ENCODE data around the gene TMEM132A. TPM values are rescaled to one million over a fixed set of nuclear protein-coding genes. Genes with fewer than 3 reads are reported as not detected.

TMEM132A gene
- 69.7 and 84.6 TPM in 2 replicates for total RNA-seq

GRCh38 chr11:60924110-60924905 lies at the start of gene TMEM132A:
TSS of gene TMEM132A (plus strand) at chr11:60924460. CDS start at chr11:60924634, 174 bp downstream.

GRCh38 chr11:60906132-60906972 lies 17.9 kb upstream of the TMEM132A start, which contains the start of gene PRPF19:
TSS of gene PRPF19 (minus strand) at chr11:60906585. CDS start at chr11:60906382, 203 bp downstream.

GRCh38 chr11:60913793-60914632 lies 10.2 kb upstream of the TMEM132A start, which contains the start of gene TMEM109:
TSS of gene TMEM109 (plus strand) at chr11:60914158. CDS start at chr11:60919694, 5,536 bp downstream.

GRCh38 chr11:60951904-60952741 lies 27.9 kb downstream of the TMEM132A start, which contains the start of gene SLC15A3:
TSS of gene SLC15A3 (minus strand) at chr11:60952176. CDS start at chr11:60951551, 625 bp downstream.

GRCh38 chr11:60971520-60971919 lies 47.3 kb downstream of the TMEM132A start, which contains the start of gene CD6:
TSS of gene CD6 (plus strand) at chr11:60971680. CDS start at chr11:60971866, 186 bp downstream.

Other genes with a start within 250 kb of the TMEM132A start
- gene MS4A8, start 224.8 kb upstream of the TMEM132A start, total RNA-seq, result not detected in 2 replicates
- not detected in 2 replicates for gene MS4A18, start 199.7 kb upstream of the TMEM132A start, total RNA-seq
- gene MS4A15, start 167.6 kb upstream of the TMEM132A start, total RNA-seq, result not detected in 2 replicates
- gene MS4A10, start 139.1 kb upstream of the TMEM132A start, total RNA-seq, result not detected in 2 replicates
- 33.6 and 37.3 TPM in 2 replicates for gene CCDC86, start 82.3 kb upstream of the TMEM132A start, total RNA-seq
- gene PTGDR2, start 68.5 kb upstream of the TMEM132A start, total RNA-seq, result 1.3 and 1.6 TPM in 2 replicates
- gene ZP1, start 56.9 kb upstream of the TMEM132A start, total RNA-seq, result 0.30 and 0.50 TPM in 2 replicates
- 102 and 106 TPM in 2 replicates for gene PRPF19, start 17.9 kb upstream of the TMEM132A start, total RNA-seq
- gene TMEM109, start 10.3 kb upstream of the TMEM132A start, total RNA-seq, result 96.5 and 123 TPM in 2 replicates
- gene SLC15A3, start 27.7 kb downstream of the TMEM132A start, total RNA-seq, result 1.3 and 3.4 TPM in 2 replicates
- not detected in 2 replicates for gene CD6, start 47.2 kb downstream of the TMEM132A start, total RNA-seq
- not detected in 2 replicates for gene CD5, start 178.0 kb downstream of the TMEM132A start, total RNA-seq
- 14.3 and 15.6 TPM in 2 replicates for gene VPS37C, start 237.0 kb downstream of the TMEM132A start, total RNA-seq